K562 (cell line): ENCODE measurements around the gene STIM1. TPM values are rescaled to one million over a fixed set of nuclear protein-coding genes. Genes with fewer than 3 reads are reported as not detected.

Source experiments
- BRCA1 ChIP-seq, 2 experiments: fragments of 450-650 bp in 1 of 2; sonication (generic) in 1 of 2; formaldehyde crosslinking in 1 of 2; IDR thresholded peaks; 2 replicates each; pipeline versions ENCODE4 v1.5.0 to v1.6.1; 2017 to 2020; ENCODE audit warnings: mild to moderate bottlenecking in 1 of 2, missing genetic modification reagents in 1 of 2
- CHAMP1 ChIP-seq: fragments of 450-650 bp; IDR thresholded peaks from 2 replicates; pipeline ENCODE4 v1.6.1; 2016; ENCODE audit warnings: mild to moderate bottlenecking
- DNMT1 ChIP-seq: fragments of 450-650 bp; IDR thresholded peaks from 2 replicates; pipeline ENCODE4 v1.6.1; 2016; ENCODE audit warnings: antibody characterized with exemption, mild to moderate bottlenecking
- FOSL1 ChIP-seq: fragments of 200-800 bp; sonication (Bioruptor generic); conservative IDR thresholded peaks from 2 replicates; pipeline ENCODE4 v1.6.1; 2016; ENCODE audit warnings: missing genetic modification characterization, missing compliant biosample characterization
- HLTF ChIP-seq: fragments of 450-650 bp; IDR thresholded peaks from 2 replicates; pipeline ENCODE4 v1.6.1; 2016
- HNRNPL ChIP-seq: fragments of 200-400 bp; formaldehyde crosslinking; IDR thresholded peaks from 2 replicates; pipeline ENCODE4 v1.6.1; 2017; ENCODE audit warnings: low read depth, mild to moderate bottlenecking, low read length
- HNRNPUL1 ChIP-seq: fragments of 200-400 bp; formaldehyde crosslinking; IDR thresholded peaks from 2 replicates; pipeline ENCODE4 v1.6.1; 2017; ENCODE audit warnings: low read length
- JUNB ChIP-seq: fragments of 450-650 bp; formaldehyde crosslinking; conservative IDR thresholded peaks from 2 replicates; pipeline ENCODE4 v1.4.0; 2020; ENCODE audit warnings: mild to moderate bottlenecking
- MAZ ChIP-seq, 2 experiments: fragments of 450-650 bp in 1 of 2; sonication (generic) in 1 of 2; formaldehyde crosslinking; IDR thresholded peaks in 1 of 2; conservative IDR thresholded peaks in 1 of 2; 2 replicates each; pipeline versions ENCODE4 v1.4.0 to v1.5.0; 2020; ENCODE audit warnings: mild to moderate bottlenecking in 1 of 2, missing genetic modification reagents in 1 of 2
- MIER1 ChIP-seq: fragments of 450-650 bp; IDR thresholded peaks from 2 replicates; pipeline ENCODE4 v1.6.1; 2016; ENCODE audit warnings: antibody characterized with exemption, mild to moderate bottlenecking, low read depth
- NR4A1 ChIP-seq, 2 experiments: fragments of 250-450 bp in 1 of 2; fragments of 450-650 bp in 1 of 2; sonication (Bioruptor Pico) in 1 of 2; IDR thresholded peaks; 2 replicates each; pipeline versions ENCODE4 v1.4.0 to v1.6.1; 2016 to 2020; ENCODE audit warnings: mild to moderate bottlenecking in 2 of 2, missing compliant biosample characterization in 1 of 2, missing genetic modification characterization in 1 of 2, moderate library complexity in 1 of 2
- RCOR1 ChIP-seq, 2 experiments: IDR thresholded peaks; 2 replicates each; pipeline ENCODE4 v1.6.1; 2012; ENCODE audit warnings: low read depth in 2 of 2, low read length in 2 of 2, borderline replicate concordance in 1 of 2, improper control_type of control experiment in 1 of 2
- TEAD4 ChIP-seq, 2 experiments: sonication (generic) in 1 of 2; formaldehyde crosslinking in 1 of 2; IDR thresholded peaks; 2 replicates each; pipeline versions ENCODE4 v1.6.1 to v1.8.0; 2012 to 2022; ENCODE audit warnings: borderline replicate concordance in 1 of 2, inconsistent platforms in 1 of 2, low read length in 1 of 2, mild to moderate bottlenecking in 1 of 2, missing genetic modification reagents in 1 of 2
- TOE1 ChIP-seq, 2 experiments: fragments of 450-650 bp in 1 of 2; sonication (generic) in 1 of 2; formaldehyde crosslinking in 1 of 2; IDR thresholded peaks; 2 replicates each; pipeline versions ENCODE4 v1.7.1 to v1.8.0; 2016 to 2022; ENCODE audit warnings: borderline replicate concordance in 2 of 2, mild to moderate bottlenecking in 2 of 2, antibody characterized with exemption in 1 of 2, inconsistent platforms in 1 of 2, low read depth in 1 of 2, missing genetic modification reagents in 1 of 2, moderate library complexity in 1 of 2
- TRIM28 ChIP-seq: fragments of 450-650 bp; IDR thresholded peaks from 2 replicates; pipeline ENCODE4 v1.6.1; 2017
- U2AF1 ChIP-seq: fragments of 200-400 bp; formaldehyde crosslinking; optimal IDR thresholded peaks from 2 replicates; pipeline ENCODE3; 2017; ENCODE audit warnings: mild to moderate bottlenecking, low read depth, low read length, moderate library complexity
- ZBTB17 ChIP-seq: fragments of 450-650 bp; formaldehyde crosslinking; IDR thresholded peaks from 2 replicates; pipeline ENCODE4 v1.4.0; 2020; ENCODE audit warnings: mild to moderate bottlenecking
- ZC3H4 ChIP-seq: sonication (generic); formaldehyde crosslinking; IDR thresholded peaks from 2 replicates; pipeline ENCODE4 v1.9.0; 2021; ENCODE audit warnings: missing genetic modification reagents, borderline replicate concordance
- ZFP91 ChIP-seq: sonication (generic); formaldehyde crosslinking; IDR thresholded peaks from 2 replicates; pipeline ENCODE4 v1.8.0; 2022; ENCODE audit warnings: mild to moderate bottlenecking, missing genetic modification reagents
- ZNF175 ChIP-seq: fragments of 200-800 bp; sonication (Bioruptor generic); IDR thresholded peaks from 2 replicates; pipeline ENCODE4 v1.6.1; 2016; ENCODE audit warnings: low read depth, mild to moderate bottlenecking, missing genetic modification characterization, missing compliant biosample characterization
- ZNF274 ChIP-seq: IDR thresholded peaks from 2 replicates; pipeline ENCODE4 v1.6.1; 2011; ENCODE audit warnings: low read depth, mild to moderate bottlenecking, low read length, moderate library complexity, borderline replicate concordance
- ZNF444 ChIP-seq: fragments of 250-450 bp; sonication (Bioruptor Pico); IDR thresholded peaks from 2 replicates; pipeline ENCODE4 v1.4.0; 2020; ENCODE audit warnings: mild to moderate bottlenecking, moderate library complexity
- polyA plus RNA-seq, 8 experiments: library from polyadenylated mRNA; depleted of rRNA in 4 of 8; stranded (reverse) in 5 of 8; unstranded in 3 of 8; fragments of >200 nt; fragmentation: Nextera tagmentation in 2 of 8; fragmentation: Illumina TruSeq in 1 of 8; extraction: Ambion mirVana in 2 of 8; extraction: Trizol in 1 of 8; gene quantifications; 2 replicates each; pipeline versions ENCODE4 v1.2.1 to v1.2.3, GENCODE V29; 2011 to 2014; ENCODE audit warnings: inconsistent platforms in 1 of 8, missing spikeins in 1 of 8
- total RNA-seq, 7 experiments: library from RNA; depleted of rRNA in 6 of 7; stranded (reverse); fragments of >200 nt in 6 of 7; fragmentation: Illumina TruSeq in 2 of 7; extraction: Trizol in 2 of 7; gene quantifications; 2 replicates each; pipeline versions ENCODE4 v1.2.1 to v1.2.3, GENCODE V29; 2011 to 2021; ENCODE audit warnings: low replicate concordance in 1 of 7

Gene STIM1
- total and polyA plus RNA-seq, 9 of the 15 experiments (the other 6 are each of a cell fraction or from before 2014, with no cell fraction given), result 7.7 to 50.5 (median 22.5) TPM

GRCh38 chr11:3994030-3994640 lies 138.7 kb downstream of the STIM1 start (continued):
- peak; percentile 85 for TF ChIP-seq CHAMP1
- TF ChIP-seq RCOR1 (IDR thresholded peaks at IDR 0.05; ENCODE audit: borderline replicate concordance in 1 of 2, low read depth in 2 of 2, low read length in 2 of 2), result no peak
- TF ChIP-seq MAZ (CRISPR knock-in tag; conservative IDR thresholded peaks at IDR 0.05 in 1 of 2, IDR thresholded peaks at IDR 0.05 in 1 of 2), result peak in 1 of 2 experiments; percentile 29; a peak in 1 of 4 replicates
- no peak for TF ChIP-seq NR4A1 (CRISPR knock-in tag; IDR thresholded peaks at IDR 0.05)
- TF ChIP-seq NR4A1 (tag; IDR thresholded peaks at IDR 0.05), result no peak
- 0 out of 2 replicates have a peak, but pooled peaks have one; percentile 29 for TF ChIP-seq TOE1 (IDR thresholded peaks at IDR 0.05; ENCODE audit: borderline replicate concordance)
- TF ChIP-seq TOE1 (CRISPR knock-in tag; IDR thresholded peaks at IDR 0.05; ENCODE audit: borderline replicate concordance, low read depth), result no peak
- peak; percentile 69; the same call in 1 of the 2 replicates for TF ChIP-seq JUNB
- TF ChIP-seq TRIM28, result peak; percentile 100
- no peak for TF ChIP-seq ZNF175 (CRISPR knock-in tag)
- peak; percentile 61; the same call in 1 of the 2 replicates for TF ChIP-seq HLTF
- no peak for TF ChIP-seq U2AF1
- TF ChIP-seq ZNF274, result no peak
- no peak for TF ChIP-seq ZBTB17 (CRISPR knock-in tag)
- no peak for TF ChIP-seq BRCA1 (IDR thresholded peaks at IDR 0.05)
- no peak for TF ChIP-seq BRCA1 (CRISPR knock-in tag; IDR thresholded peaks at IDR 0.05)
- TF ChIP-seq FOSL1, result peak; percentile 98
- no peak for TF ChIP-seq HNRNPUL1
- no peak for TF ChIP-seq ZFP91
- no peak for TF ChIP-seq DNMT1
- TF ChIP-seq TEAD4 (IDR thresholded peaks at IDR 0.05; ENCODE audit: low read length), result peak; percentile 58
- no peak for TF ChIP-seq TEAD4 (CRISPR knock-in tag; IDR thresholded peaks at IDR 0.05; ENCODE audit: borderline replicate concordance)
- TF ChIP-seq ZC3H4 (CRISPR knock-in tag), result no peak
- TF ChIP-seq HNRNPL, result no peak
- TF ChIP-seq MIER1, result 0 out of 2 replicates have a peak, but pooled peaks have one; percentile 37
- TF ChIP-seq ZNF444 (CRISPR knock-in tag), result no peak
